Thyroid gland (tissue), 4 donors: ENCODE data around the gene DPP10. TPM values are rescaled to one million over a fixed set of nuclear protein-coding genes. Genes with fewer than 3 reads are reported as not detected.

Source experiments
- DNase-seq, 2 donors: peaks; one replicate each; pipeline ENCODE4 v3.0.0-alpha.2; 2019
- H3K27ac ChIP-seq, 3 donors: fragments of 200-600 bp; sonication (generic); 1 replicate in 2 of 3; 2 replicates in 1 of 3; pipeline ENCODE4 v1.5.1; 2016 to 2019; ENCODE audit warnings: mild to moderate bottlenecking in 1 of 3, moderate library complexity in 1 of 3
- H3K27me3 ChIP-seq: fragments of 200-600 bp; sonication (generic); one replicate; pipeline ENCODE4 v1.5.1; 2019
- H3K36me3 ChIP-seq, 2 donors: fragments of 200-600 bp; sonication (generic); one replicate each; pipeline ENCODE4 v1.5.1; 2016 to 2019
- H3K4me1 ChIP-seq, 2 donors: fragments of 200-600 bp; sonication (generic); one replicate each; pipeline ENCODE4 v1.5.1; 2017 to 2019
- H3K4me3 ChIP-seq, 3 donors: fragments of 200-600 bp; sonication (generic); replicated peaks in 1 of 3; 1 replicate in 2 of 3; 2 replicates in 1 of 3; pipeline ENCODE4 v1.5.1; 2016; ENCODE audit warnings: mild to moderate bottlenecking in 1 of 3
- H3K9me3 ChIP-seq: fragments of 200-600 bp; sonication (generic); one replicate; pipeline ENCODE4 v1.5.1; 2017
- POLR2A ChIP-seq, 2 donors: fragments of 450-650 bp; IDR thresholded peaks; one replicate each; pipeline ENCODE4 v1.6.1; 2017; ENCODE audit warnings: antibody characterized with exemption in 2 of 2, mild to moderate bottlenecking in 2 of 2, moderate library complexity in 1 of 2
- WGBS, 2 donors: methylation state at CpG; one replicate each; pipeline ENCODE4 v1.1.5; 2017; 5-methylcytosine and 5-hydroxymethylcytosine counted together
- intact Hi-C: fragments of 100-400 bp; cut with DNase I; formaldehyde crosslinking; loops from one replicate; pipeline ENCODE4 v1.15.1; 2023
- total RNA-seq, 4 donors: library from RNA; depleted of rRNA; stranded (reverse); fragments of >200 nt; gene quantifications; one replicate each; pipeline ENCODE4 v1.2.3, GENCODE V29; 2016
- TF ChIP-seq, protein P1 (sequence below), 6 experiments: fragments of 200-600 bp in 3 of 6; fragments of 450-650 bp in 3 of 6; sonication (generic) in 3 of 6; IDR thresholded peaks; one replicate each; pipeline ENCODE4 v1.5.1; 2016 to 2019; ENCODE audit warnings: antibody characterized with exemption in 6 of 6, mild to moderate bottlenecking in 2 of 6, inconsistent platforms in 1 of 6, moderate library complexity in 1 of 6

Gene DPP10
- total RNA-seq, 4 donors from 2014 or later: 0.63 to 1.3 TPM; not detected in 2

- no peak for DNase-seq
- no peak overlapping the region for H3K27ac ChIP-seq
- H3K4me3 ChIP-seq: no peak overlapping the region
- TF ChIP-seq, protein P1, sequence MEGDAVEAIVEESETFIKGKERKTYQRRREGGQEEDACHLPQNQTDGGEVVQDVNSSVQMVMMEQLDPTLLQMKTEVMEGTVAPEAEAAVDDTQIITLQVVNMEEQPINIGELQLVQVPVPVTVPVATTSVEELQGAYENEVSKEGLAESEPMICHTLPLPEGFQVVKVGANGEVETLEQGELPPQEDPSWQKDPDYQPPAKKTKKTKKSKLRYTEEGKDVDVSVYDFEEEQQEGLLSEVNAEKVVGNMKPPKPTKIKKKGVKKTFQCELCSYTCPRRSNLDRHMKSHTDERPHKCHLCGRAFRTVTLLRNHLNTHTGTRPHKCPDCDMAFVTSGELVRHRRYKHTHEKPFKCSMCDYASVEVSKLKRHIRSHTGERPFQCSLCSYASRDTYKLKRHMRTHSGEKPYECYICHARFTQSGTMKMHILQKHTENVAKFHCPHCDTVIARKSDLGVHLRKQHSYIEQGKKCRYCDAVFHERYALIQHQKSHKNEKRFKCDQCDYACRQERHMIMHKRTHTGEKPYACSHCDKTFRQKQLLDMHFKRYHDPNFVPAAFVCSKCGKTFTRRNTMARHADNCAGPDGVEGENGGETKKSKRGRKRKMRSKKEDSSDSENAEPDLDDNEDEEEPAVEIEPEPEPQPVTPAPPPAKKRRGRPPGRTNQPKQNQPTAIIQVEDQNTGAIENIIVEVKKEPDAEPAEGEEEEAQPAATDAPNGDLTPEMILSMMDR (IDR thresholded peaks at IDR 0.05): no peak
- TF ChIP-seq POLR2A (IDR thresholded peaks at IDR 0.05): no peak
- 40 to 41% methylated on average over 1 of the region's 1 CpG for WGBS, 2 donors
- intact Hi-C loops: no loop called here
- no peaks in the 10 kb centered on the region for H3K4me1 ChIP-seq
- no peaks in the 10 kb centered on the region for H3K9me3 ChIP-seq
- H3K27me3 ChIP-seq: no peaks in the 10 kb centered on the region
- H3K36me3 ChIP-seq: no peaks in the 10 kb centered on the region
Measured at GRCh38 chr2:114714313-114714712, 271.9 kb downstream of the DPP10 start.

DNA sequence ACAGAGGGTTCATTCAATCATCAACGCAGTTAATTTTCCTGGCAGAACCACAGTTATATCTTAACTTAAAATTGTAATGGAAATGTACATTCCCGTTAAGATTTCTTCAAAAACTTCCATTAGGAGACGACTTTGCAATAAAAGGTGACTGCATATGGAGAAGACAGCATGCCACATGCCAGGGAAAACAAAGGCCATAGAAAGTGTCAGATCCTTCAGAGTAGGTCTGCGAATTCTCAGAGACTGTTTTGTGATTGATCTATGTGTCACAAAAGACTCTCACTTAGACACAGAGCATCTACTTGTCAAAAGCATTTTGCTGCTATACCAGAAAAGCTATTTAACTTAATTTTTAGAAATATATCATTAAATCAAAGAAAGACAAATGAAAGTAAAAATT, 274.6 kb downstream of the DPP10 start:
- no peaks in the 10 kb centered on the region for H3K27me3 ChIP-seq
- H3K36me3 ChIP-seq: no peaks in the 10 kb centered on the region
- TF ChIP-seq, protein P1 (IDR thresholded peaks at IDR 0.05): no peak
- TF ChIP-seq POLR2A (IDR thresholded peaks at IDR 0.05): no peak
- no peak overlapping the region for H3K4me3 ChIP-seq
- H3K4me1 ChIP-seq: no peaks in the 10 kb centered on the region
- no peak overlapping the region for H3K27ac ChIP-seq
- no peak for DNase-seq
- 67 to 75% methylated on average over 4 of the region's 4 CpGs for WGBS, 2 donors
- H3K9me3 ChIP-seq: no peaks in the 10 kb centered on the region
- intact Hi-C loops: no loop called here

GRCh38 chr2:114724454-114724853, 282.0 kb downstream of the DPP10 start:
- DNase-seq: no peak
- no peaks in the 10 kb centered on the region for H3K9me3 ChIP-seq
- no peaks in the 10 kb centered on the region for H3K27me3 ChIP-seq
- WGBS, 2 donors: 46 to 56% methylated on average over 1 of the region's 1 CpG
- no peak overlapping the region for H3K4me3 ChIP-seq
- H3K4me1 ChIP-seq: no peaks in the 10 kb centered on the region
- no peaks in the 10 kb centered on the region for H3K36me3 ChIP-seq
- TF ChIP-seq POLR2A (IDR thresholded peaks at IDR 0.05): no peak
- TF ChIP-seq, protein P1 (IDR thresholded peaks at IDR 0.05): no peak
- intact Hi-C loops: no loop called here
- no peak overlapping the region for H3K27ac ChIP-seq

GRCh38 chr2:114727012-114727411, 284.6 kb downstream of the DPP10 start:
- H3K27ac ChIP-seq: no peak overlapping the region
- H3K27me3 ChIP-seq: no peaks in the 10 kb centered on the region
- H3K4me3 ChIP-seq: no peak overlapping the region
- no peak for TF ChIP-seq POLR2A (IDR thresholded peaks at IDR 0.05)
- TF ChIP-seq, protein P1 (IDR thresholded peaks at IDR 0.05): no peak
- no peak for DNase-seq
- WGBS, 2 donors: 54 to 66% methylated on average over 3 of the region's 3 CpGs
- no peaks in the 10 kb centered on the region for H3K9me3 ChIP-seq
- no peaks in the 10 kb centered on the region for H3K4me1 ChIP-seq
- intact Hi-C loops: no loop called here
- H3K36me3 ChIP-seq: no peaks in the 10 kb centered on the region

GRCh38 chr2:114728372-114728771, 285.9 kb downstream of the DPP10 start:
- Histone ChIP-seq H3K27me3 (no peaks in the 10 kb centered on the region), H3K27ac (no peak overlapping the region), H3K9me3 (no peaks in the 10 kb centered on the region), H3K4me3 (no peak overlapping the region), H3K36me3 (no peaks in the 10 kb centered on the region), H3K4me1 (no peaks in the 10 kb centered on the region)
- DNase-seq: no peak
- no peak for TF ChIP-seq POLR2A (IDR thresholded peaks at IDR 0.05)
- TF ChIP-seq, protein P1 (IDR thresholded peaks at IDR 0.05): no peak
- intact Hi-C loops: no loop called here
- 75 to 80% methylated on average over 4 of the region's 4 CpGs for WGBS, 2 donors
